SH-SY5Y (cell line): ENCODE data around the gene BST1.

ENCODE experiments used
- GATA2 ChIP-seq: IDR thresholded peaks from 2 replicates; pipeline ENCODE4 v1.6.1; 2011; ENCODE audit warnings: mild to moderate bottlenecking, low read depth, low read length
- GATA3 ChIP-seq: IDR thresholded peaks from 2 replicates; pipeline ENCODE4 v1.6.1; 2011; ENCODE audit warnings: low read depth, mild to moderate bottlenecking, low read length, moderate library complexity

BST1 gene

DNA sequence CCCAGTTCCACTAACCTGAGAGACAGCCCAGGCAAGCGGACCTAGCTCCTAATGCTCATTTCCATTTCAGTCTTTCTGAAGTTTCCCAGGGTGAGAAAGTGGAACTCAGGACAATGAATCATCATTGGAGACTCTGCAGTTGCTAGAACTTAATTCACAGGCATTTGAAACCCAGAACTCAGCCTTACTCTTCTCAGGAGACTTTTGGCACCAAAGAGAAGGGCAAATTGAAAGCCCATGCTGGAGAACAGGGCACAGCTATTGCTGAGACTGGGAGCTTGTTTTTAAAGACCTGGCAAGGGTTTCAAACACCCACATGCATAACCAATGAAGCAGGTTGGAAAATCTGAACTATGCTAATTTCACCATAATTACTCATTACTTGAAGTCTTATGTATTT is 36.0 kb downstream of the BST1 start:
- TF ChIP-seq GATA3 (no peak), GATA2 (no peak)

DNA sequence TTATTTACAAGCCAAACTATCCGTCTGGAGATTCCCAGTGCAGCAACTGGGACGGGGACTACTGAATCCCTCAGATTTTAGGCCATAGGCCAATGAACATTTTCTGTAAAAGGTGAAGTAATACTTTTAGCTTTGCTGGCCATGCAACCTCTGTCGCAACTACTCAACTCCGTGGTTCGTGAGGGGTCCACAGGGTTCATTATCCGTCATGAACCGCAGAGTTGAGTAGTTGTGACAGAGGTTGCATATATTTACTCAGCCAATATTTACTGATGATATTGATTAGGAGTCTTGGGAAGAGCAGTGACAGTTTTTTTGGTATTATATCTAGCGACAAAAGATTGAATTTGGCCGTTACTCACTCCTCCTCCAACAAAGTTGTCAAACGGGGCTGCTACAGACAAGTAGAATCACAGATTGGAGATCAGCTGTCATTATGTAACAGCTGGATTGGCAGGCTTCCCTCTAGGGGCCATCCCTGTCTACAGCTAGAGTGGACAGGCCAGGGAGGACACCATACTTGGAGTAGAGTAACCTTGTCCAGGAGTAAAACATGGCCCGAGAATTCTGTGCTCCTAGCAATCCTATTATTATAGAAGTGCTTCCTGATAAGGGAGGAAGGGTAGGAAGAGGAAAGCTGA is 38.0 kb downstream of the BST1 start:
- TF ChIP-seq GATA3 (no peak), GATA2 (no peak)

DNA sequence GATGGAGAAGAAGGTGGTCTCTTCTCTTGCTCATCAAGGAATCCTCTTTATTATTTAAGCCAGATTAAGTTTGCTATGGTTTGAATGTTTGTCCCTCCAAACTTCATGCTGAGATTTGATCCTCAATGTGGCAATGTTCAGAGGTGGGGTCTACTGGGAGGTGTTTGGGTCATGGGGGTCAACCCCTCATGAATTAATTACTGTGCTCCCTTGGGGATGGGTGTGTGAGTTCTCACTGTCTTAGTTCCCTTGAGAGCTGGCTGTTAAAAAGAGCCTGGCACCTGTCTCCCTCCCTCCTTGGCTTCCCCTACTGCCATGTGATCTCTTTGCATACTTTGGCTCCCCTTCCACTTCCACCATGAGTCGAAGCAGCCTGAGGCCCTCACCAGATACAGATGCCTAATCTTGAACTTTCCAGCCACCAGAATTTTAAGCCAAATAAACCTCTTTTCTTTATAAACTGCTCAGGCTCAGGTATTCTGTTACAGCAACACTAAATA is 39.3 kb downstream of the BST1 start:
- TF ChIP-seq GATA2 (no peak), GATA3 (no peak)

DNA sequence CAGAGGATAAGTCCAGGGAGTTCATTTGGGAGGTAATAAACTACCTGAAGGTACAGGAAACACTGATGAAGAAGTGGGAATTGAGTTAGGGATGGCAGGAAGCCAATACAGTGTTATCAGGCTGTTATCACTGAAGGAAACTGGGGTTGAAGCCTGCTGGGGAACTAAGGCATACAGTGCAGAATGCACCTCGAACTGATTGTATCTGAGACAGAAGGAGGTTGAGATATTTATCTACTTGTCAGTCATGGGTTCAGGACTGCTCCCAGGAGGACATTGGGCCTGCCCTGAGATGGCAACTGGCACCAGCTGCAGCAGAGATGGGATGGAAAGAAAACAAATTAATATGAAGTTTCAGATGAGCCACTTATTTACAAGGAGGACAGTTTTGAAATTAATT is 39.8 kb downstream of the BST1 start:
- TF ChIP-seq GATA3 (no peak), GATA2 (no peak)

DNA sequence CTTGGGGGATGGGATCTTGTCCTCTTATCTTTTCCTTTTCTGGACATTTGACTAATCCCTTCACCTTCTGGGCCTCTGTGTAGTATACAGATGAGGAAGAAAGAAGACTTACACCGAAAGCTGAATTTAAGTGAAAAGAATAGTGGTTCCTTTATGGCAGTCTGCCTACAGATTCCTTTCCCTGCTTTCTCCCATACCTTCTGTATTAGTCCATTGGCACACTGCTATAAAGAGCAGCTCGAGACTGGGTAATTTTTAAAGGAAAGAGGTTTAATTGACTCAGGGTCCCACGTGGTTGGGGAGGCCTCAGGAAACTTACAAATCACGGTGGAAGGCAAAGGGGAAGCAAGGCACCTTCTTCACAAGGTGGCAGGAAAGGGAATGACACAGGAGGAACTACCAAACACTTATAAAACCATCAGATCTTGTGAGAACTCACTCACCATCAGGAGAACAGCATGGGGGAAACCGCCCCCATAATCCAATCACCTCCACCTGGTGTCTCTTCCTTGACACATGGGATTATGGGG is 41.2 kb downstream of the BST1 start:
- TF ChIP-seq GATA3 (no peak), GATA2 (no peak)

DNA sequence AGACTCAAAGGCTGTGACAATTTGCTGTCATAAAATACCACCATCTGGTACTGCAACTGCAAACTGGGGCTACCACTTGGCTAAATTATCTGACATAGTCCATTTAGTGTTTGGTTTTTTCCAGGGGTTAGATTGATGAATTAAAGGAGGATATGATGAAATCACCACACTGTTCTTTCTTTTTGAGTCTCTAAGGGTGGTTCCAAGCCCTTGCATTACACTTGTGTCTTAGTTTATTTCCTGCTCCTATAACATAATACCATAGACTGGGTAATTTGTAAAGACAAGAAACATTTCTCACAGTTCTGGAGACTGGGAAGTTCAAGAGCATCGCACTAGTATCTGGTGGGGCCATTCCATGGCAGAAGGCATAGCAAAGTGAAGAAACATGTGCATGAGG is 43.2 kb downstream of the BST1 start:
- no peak for TF ChIP-seq GATA2
- no peak for TF ChIP-seq GATA3

DNA sequence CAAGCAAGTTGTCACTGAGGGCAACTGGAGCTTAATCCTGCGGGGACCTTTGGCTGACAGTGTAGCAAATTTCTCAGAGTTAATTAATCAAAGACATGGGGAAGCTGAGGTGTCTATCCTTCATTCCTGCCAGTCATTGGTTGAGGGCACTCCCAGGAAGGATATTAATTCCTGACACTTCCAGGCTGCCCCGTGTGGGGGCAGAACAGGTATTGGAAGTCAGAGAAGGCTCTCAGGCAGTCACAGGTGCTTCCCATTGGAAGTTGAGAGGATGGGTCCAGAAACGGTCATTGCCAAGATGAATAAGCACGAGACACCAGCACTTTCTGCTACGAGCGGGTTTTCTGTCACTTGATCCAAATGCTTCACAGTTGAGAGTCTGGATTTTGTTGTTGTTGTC is 46.1 kb downstream of the BST1 start:
- TF ChIP-seq GATA3 (no peak), GATA2 (no peak)

DNA sequence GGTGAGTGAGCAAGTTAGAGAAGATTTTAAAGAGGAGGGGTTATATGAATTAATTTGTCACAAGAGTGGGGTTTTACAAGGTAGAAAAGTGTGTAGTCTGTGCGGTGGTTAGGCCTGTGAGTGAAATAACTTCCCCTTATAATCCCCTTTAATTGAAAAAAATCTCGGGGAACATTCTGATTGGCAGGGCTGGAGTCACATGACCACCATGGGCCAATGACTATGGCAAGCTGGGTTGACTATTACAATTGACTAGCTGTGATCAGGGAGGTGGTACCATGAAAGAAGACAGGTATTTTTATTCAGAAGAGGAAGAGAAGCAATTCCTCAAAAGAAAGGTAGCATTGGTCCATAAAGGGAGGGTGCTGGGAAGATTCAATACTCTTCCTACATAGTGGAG is 48.3 kb downstream of the BST1 start:
- TF ChIP-seq GATA3, result no peak
- no peak for TF ChIP-seq GATA2

DNA sequence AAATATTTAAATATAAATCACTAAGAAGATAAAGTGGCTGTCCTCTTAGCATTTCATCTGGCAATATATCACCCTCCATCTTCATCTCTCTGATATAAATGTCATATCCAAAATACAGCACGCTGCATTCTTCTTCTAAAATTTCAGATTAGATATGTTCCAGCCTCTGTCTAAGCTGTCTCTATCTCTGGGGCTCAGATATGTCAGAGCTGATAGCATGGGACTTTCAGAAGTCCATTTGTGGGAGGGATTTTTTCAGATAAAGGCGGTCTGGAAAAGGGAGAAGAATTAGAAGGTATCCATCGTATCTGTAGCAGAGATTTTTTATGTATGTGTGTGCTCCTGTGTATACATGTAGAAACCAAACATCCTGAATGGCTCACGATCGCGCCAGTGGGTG is 50.2 kb downstream of the BST1 start:
- TF ChIP-seq GATA3, result no peak
- peak; percentile 20; the same call in 1 of the 2 replicates for TF ChIP-seq GATA2

DNA sequence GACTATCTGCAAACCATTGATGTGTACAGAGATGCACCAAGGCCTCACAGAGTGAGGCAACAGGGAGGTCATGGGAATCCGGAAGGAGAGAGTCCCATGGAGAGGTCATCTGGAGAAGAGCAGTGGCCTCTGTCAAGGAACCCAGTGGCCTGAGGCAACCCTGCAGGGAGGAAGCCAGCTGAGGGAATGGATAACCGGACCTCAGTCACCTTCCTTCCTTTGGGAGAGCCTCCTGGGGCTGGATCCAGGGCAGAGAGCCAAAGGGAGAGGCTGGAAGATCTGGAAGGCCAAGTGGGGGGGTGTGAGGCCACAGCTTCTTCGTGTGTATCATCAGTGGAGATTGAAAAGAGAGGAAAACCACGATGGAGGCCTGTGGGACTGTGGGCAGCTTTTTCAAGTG is 50.9 kb downstream of the BST1 start:
- TF ChIP-seq GATA2 (no peak), GATA3 (no peak)

DNA sequence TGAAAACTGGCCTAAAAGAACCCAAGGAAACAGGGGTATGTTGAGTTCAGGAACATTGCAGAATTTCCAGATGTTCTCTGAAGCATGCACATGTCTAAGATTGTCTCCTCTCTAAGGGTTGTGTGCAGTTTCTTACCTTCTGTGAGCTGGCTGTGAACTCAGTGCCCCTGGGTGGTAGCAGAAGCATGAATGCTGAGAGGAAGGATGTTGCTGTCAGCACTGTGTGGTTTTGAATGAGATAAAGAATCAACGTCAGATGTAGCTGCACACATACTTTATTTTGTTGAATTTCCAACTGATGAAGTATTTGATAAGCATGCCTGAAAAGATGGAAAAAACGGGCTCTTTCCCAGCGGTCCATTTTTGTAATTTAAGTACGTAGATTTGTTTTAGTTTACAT is 51.5 kb downstream of the BST1 start:
- TF ChIP-seq GATA3, result no peak
- TF ChIP-seq GATA2, result no peak

DNA sequence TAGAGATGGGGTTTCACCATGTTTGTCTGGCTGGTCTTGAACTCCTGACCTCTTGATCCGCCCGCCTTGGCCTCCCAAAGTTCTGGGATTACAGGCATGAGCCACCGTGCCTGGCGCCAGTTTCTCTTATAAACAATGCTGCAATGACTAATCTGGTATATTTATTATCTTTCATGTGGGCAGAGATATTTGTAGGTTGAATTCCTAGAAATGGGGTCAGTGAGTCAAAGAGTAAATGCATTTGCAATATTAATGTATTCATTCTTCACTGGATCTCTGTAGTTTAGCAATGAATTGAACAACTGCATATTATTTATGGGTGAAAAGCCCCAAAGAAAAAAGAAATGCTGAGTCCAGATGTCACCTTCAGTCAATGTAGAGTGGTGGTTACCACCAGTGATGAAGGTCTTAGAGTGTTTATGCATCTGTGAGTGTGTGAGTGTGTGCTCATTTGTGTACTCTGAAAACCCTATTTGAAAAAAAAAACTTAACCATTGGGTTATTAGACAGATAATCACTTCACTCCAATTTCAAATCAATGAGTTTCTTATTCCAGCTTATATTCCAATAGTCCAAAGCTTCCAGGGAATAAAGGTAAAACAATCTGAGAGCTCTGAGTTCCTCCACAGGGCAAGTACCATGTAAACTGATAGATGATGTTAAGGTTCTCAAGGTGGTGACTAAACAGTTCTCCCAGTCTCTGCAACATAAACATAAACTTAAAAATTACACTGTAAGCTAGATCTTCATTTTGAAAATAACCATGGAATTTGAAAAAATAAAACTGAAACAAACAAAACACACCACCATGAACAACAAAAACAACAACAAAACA is 52.7 kb downstream of the BST1 start:
- TF ChIP-seq GATA3, result no peak

DNA sequence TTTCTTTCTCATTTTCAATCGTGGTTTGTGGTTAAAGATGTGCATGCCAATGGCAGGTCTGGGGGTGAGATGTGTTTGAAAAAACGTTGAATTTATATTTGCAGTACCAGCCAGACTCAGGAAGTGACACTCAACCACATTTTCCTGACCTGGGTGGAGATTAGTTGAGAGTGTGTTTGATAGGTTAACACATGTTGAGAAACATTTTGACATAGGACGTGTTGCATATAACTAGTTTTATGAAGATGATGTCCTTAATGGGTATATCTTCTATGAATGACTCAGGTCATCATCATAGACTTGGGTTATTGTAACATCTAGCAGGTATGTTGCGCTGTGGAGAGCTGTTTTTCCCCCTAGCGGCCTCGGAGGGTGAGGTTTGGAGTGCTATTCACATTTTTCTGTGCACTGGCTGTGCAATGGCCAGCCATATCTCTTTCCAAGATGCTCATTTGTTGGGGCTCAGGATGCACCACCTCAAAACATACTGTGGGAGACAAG is 53.5 kb downstream of the BST1 start:
- no peak for TF ChIP-seq GATA2
- TF ChIP-seq GATA3, result no peak

DNA sequence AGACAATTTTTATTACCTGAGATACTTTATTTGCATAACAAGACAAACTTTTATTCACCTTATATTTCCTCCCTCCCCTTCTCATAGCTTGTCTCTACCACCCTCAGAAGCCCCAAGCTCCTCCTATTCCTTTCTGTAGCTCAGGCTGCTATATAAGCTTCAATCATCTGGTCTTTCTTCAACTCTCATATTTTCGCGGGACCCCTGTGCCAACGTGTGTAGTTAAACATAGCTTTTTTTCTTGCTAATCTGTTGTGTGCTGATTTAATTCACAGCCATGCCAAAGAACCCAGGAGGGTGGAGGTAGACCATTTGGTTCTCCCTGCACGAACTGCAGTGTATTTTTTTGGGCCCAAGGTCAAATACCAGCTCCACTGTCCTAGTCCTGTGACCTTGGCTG is 54.2 kb downstream of the BST1 start:
- TF ChIP-seq GATA2 (no peak), GATA3 (no peak)

DNA sequence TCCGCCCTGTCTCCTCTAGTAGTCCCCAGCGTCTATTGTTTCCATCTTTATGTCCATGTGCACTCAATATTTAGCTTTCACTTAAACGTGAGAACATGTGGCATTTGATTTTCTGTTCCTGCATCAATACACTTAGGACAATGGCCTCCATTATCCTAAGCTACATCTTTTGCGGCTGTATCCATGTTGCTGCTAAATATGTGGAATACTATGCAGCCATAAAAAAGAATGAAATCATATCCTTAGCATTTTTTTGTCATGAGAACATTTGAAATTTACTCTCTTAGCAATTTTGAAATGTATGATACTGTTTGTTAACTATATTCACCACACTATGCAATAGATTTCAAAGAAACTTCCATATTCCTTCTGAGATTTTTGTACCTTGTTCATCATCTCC is 55.4 kb downstream of the BST1 start:
- no peak for TF ChIP-seq GATA2
- TF ChIP-seq GATA3, result no peak

DNA sequence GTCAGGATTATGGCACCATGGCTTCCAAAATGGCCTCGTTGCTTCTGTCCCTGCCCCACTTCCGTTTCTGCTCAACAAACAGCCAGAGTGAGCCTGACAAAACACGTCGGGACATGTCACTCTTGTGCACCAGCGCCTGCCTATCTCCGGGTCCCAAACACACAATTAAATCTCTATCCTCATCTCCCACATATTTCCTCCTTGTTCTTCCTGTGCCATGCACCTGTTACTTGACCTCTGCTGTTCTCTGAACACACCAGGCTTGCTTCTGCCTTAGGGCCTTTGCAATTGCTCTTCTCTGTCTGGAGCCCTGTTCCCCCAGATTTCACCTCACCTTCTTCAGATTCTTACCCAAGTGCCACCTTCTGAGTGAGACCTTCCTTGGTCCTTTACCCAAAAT is 62.5 kb downstream of the BST1 start:
- no peak for TF ChIP-seq GATA2
